Lower lobe of right lung (tissue), 2 donors: ENCODE data around the gene PTBP3. TPM values are rescaled to one million over a fixed set of nuclear protein-coding genes. Genes with fewer than 3 reads are reported as not detected.
A peak's percentile ranks its signal among the peaks of the same experiment; 100 is the strongest.

Experiments used
- ATAC-seq, 2 donors: fragments of 200-7000 bp; cut with Tn5 transposase; one replicate each; pipeline ENCODE4 v1.9.1; 2020 to 2022; ENCODE audit warnings: mild to moderate bottlenecking in 2 of 2, moderate library complexity in 2 of 2
- DNase-seq: peaks from one replicate; pipeline ENCODE4 v3.0.0-alpha.2; 2020
- H3K27ac ChIP-seq: fragments of 200-600 bp; one replicate; pipeline ENCODE4 v1.8.0; 2022
- H3K27me3 ChIP-seq: fragments of 200-600 bp; one replicate; pipeline ENCODE4 v1.8.0; 2022; ENCODE audit warnings: low read depth
- H3K36me3 ChIP-seq: fragments of 200-600 bp; one replicate; pipeline ENCODE4 v1.8.0; 2022; ENCODE audit warnings: mild to moderate bottlenecking
- H3K4me1 ChIP-seq: fragments of 200-600 bp; one replicate; pipeline ENCODE4 v1.8.0; 2022
- H3K4me3 ChIP-seq: fragments of 200-600 bp; one replicate; pipeline ENCODE4 v1.8.0; 2022; ENCODE audit warnings: mild to moderate bottlenecking
- H3K9me3 ChIP-seq: fragments of 200-600 bp; one replicate; pipeline ENCODE4 v1.8.0; 2022
- CTCF ChIP-seq: fragments of 200-600 bp; IDR thresholded peaks from one replicate; pipeline ENCODE4 v1.8.0; 2022; ENCODE audit warnings: antibody characterized with exemption, mild to moderate bottlenecking
- intact Hi-C: fragments of 100-400 bp; cut with DNase I; formaldehyde crosslinking; loops from one replicate; pipeline ENCODE4 v1.11.0; 2022
- total RNA-seq: library from RNA; stranded (reverse); fragmentation: NEBNext Ultra II Directional; extraction: Animal tissue kit (Norgen Biotek cat#: 25700); gene quantifications from one replicate; pipeline ENCODE4 v1.2.1, GENCODE V29; 2021
- donor health status: DM: no; HTN: yes; CAD: no; lungs with severe emphysema.

Gene PTBP3
- total RNA-seq, 1 donor from 2014 or later = 94.9 TPM

- Histone ChIP-seq H3K27ac (peak overlapping the region; percentile 99), H3K4me1 (peaks cover 37% of the 10 kb centered on the region), H3K27me3 (no peaks in the 10 kb centered on the region), H3K36me3 (no peaks in the 10 kb centered on the region), H3K9me3 (no peaks in the 10 kb centered on the region), H3K4me3 (peak overlapping the region; percentile 84)
- peak; percentile 10 for TF ChIP-seq CTCF
- DNase-seq (no peak), ATAC-seq (no peak)
- intact Hi-C loops = no loop called here
Observed at GRCh38 chr9:112332674-112332976, 794 bp downstream of the PTBP3 start.

- no peaks in the 10 kb centered on the region for H3K9me3 ChIP-seq
- H3K27ac ChIP-seq = peak overlapping the region; percentile 99
- peaks cover 40% of the 10 kb centered on the region for H3K4me1 ChIP-seq
- DNase-seq (no peak), ATAC-seq (no peak)
- peak overlapping the region; percentile 84 for H3K4me3 ChIP-seq
- intact Hi-C loops = no loop called here
- no peaks in the 10 kb centered on the region for H3K27me3 ChIP-seq
- no peak for TF ChIP-seq CTCF
- H3K36me3 ChIP-seq = no peaks in the 10 kb centered on the region
Observed at GRCh38 chr9:112332214-112332613, 1.2 kb downstream of the PTBP3 start.

- Histone ChIP-seq H3K27ac (no peak overlapping the region), H3K36me3 (no peaks in the 10 kb centered on the region), H3K4me3 (peak overlapping the region; percentile 84), H3K27me3 (no peaks in the 10 kb centered on the region), H3K4me1 (peaks cover 46% of the 10 kb centered on the region), H3K9me3 (no peaks in the 10 kb centered on the region)
- TF ChIP-seq CTCF = no peak
- ATAC-seq (no peak), DNase-seq (no peak)
- intact Hi-C loops = no loop called here
Observed at GRCh38 chr9:112331674-112331952, 1.8 kb downstream of the PTBP3 start.

- Histone ChIP-seq H3K9me3 (no peaks in the 10 kb centered on the region), H3K4me3 (no peak overlapping the region), H3K36me3 (no peaks in the 10 kb centered on the region), H3K27ac (no peak overlapping the region), H3K27me3 (no peaks in the 10 kb centered on the region), H3K4me1 (peaks cover 50% of the 10 kb centered on the region)
- TF ChIP-seq CTCF = no peak
- intact Hi-C loops = no loop called here
- ATAC-seq = no peak
- no peak for DNase-seq
Observed at GRCh38 chr9:112328545-112328944, 4.9 kb downstream of the PTBP3 start.

- ATAC-seq (no peak), DNase-seq (no peak)
- Histone ChIP-seq H3K27ac (no peak overlapping the region), H3K36me3 (no peaks in the 10 kb centered on the region), H3K27me3 (no peaks in the 10 kb centered on the region), H3K9me3 (no peaks in the 10 kb centered on the region), H3K4me1 (peaks cover 50% of the 10 kb centered on the region), H3K4me3 (no peak overlapping the region)
- no peak for TF ChIP-seq CTCF
- intact Hi-C loops = no loop called here
Observed at GRCh38 chr9:112327718-112328450, 5.5 kb downstream of the PTBP3 start.

GRCh38 chr9:112326194-112326593 lies 7.2 kb downstream of the PTBP3 start:
- no peak for DNase-seq
- no peaks in the 10 kb centered on the region for H3K27me3 ChIP-seq
- ATAC-seq = no peak
- H3K4me1 ChIP-seq = peaks cover 38% of the 10 kb centered on the region
- no peaks in the 10 kb centered on the region for H3K9me3 ChIP-seq
- no peak for TF ChIP-seq CTCF
- intact Hi-C loops = no loop called here
- H3K4me3 ChIP-seq = no peak overlapping the region
- no peaks in the 10 kb centered on the region for H3K36me3 ChIP-seq
- no peak overlapping the region for H3K27ac ChIP-seq
